Measurements from ENCODE around the gene IYD. TPM values are rescaled to one million over a fixed set of nuclear protein-coding genes. Genes with fewer than 3 reads are reported as not detected.

The IYD gene
- total RNA-seq, 1 experiment from 2014 or later = not detected

- Mint-ChIP-seq H3K9me3 (no peaks in the 10 kb centered on the region), H3K27me3 (ENCODE audit: low read depth) (peaks cover 3% of the 10 kb centered on the region; the same call in 1 of the 2 replicates), H3K36me3 (ENCODE audit: insufficient read depth in 1 of 3, low read depth in 3 of 3) (0 out of 7 replicates have a peak, but pooled peaks cover 0 to 2% (median 0%) of the 10 kb centered on the region in 3 experiments), H3K4me1 (peaks cover 10 to 18% of the 10 kb centered on the region in 2 experiments), H3K27ac (no peak overlapping the region; a peak in 1 of 7 replicates), H3K4me3 (no peak overlapping the region)
- H4K8ac ChIP-seq (replicated peaks; ENCODE audit: insufficient read length, low read depth, low read length) = no peak overlapping the region
- H3K4ac ChIP-seq (ENCODE audit: low read depth, low read length) = no peak overlapping the region
- no peak overlapping the region for H3K14ac ChIP-seq (ENCODE audit: insufficient read depth, low read length)
- peaks cover 3% of the 10 kb centered on the region for H3K23me2 ChIP-seq (ENCODE audit: insufficient read length, low read depth, low read length, poor library complexity, severe bottlenecking)
- H2BK15ac ChIP-seq (ENCODE audit: low read depth, low read length) = no peak overlapping the region
- no peak overlapping the region for H3K18ac ChIP-seq (ENCODE audit: insufficient read length, low read depth, low read length)
- H2BK20ac ChIP-seq (ENCODE audit: low read depth, low read length, poor library complexity, severe bottlenecking) = no peak overlapping the region
- H3K4me1 ChIP-seq (ENCODE audit: insufficient read depth, low read length) = no peaks in the 10 kb centered on the region
- H2BK120ac ChIP-seq (ENCODE audit: low read depth, low read length, poor library complexity, severe bottlenecking) = no peak overlapping the region
- H2BK5ac ChIP-seq (ENCODE audit: insufficient read length, low read length) = no peak overlapping the region
- TF ChIP-seq CTCF (conservative IDR thresholded peaks at IDR 0.05) = no peak
- no peaks in the 10 kb centered on the region for H3K79me1 ChIP-seq (ENCODE audit: insufficient read depth, low read depth, low read length, poor library complexity, severe bottlenecking)
- no peak overlapping the region for H3K23ac ChIP-seq (ENCODE audit: insufficient read length, low read depth, low read length)
- H2AK5ac ChIP-seq (ENCODE audit: insufficient read length, low read length) = no peak overlapping the region
- no peak overlapping the region for H2BK12ac ChIP-seq (ENCODE audit: insufficient read length, low read depth, low read length)
- H3T11ph ChIP-seq (ENCODE audit: low read length) = no peak overlapping the region
- no peaks in the 10 kb centered on the region for H4K20me1 ChIP-seq (ENCODE audit: control insufficient read depth, insufficient read depth, insufficient read length)
- H3K4me2 ChIP-seq (ENCODE audit: insufficient read depth, insufficient read length, low read length) = no peak overlapping the region
- H3K9me3 ChIP-seq (ENCODE audit: control insufficient read depth, low read depth, low read length) = no peaks in the 10 kb centered on the region
- no peak overlapping the region for H2AFZ ChIP-seq (ENCODE audit: low read length)
- no peak overlapping the region for H4K91ac ChIP-seq (ENCODE audit: insufficient read length, low read depth, low read length)
- WGBS (ENCODE audit: extremely low coverage, insufficient read length, low lambda C conversion rate) = no CpG with 5 or more reads among the region's 9 CpGs
- H3K79me2 ChIP-seq (ENCODE audit: insufficient read depth, low read length) = no peaks in the 10 kb centered on the region
- no peak for DNase-seq
- no peak overlapping the region for H3K9ac ChIP-seq (ENCODE audit: extremely low read depth, insufficient read length, low read length)
- H3K56ac ChIP-seq (ENCODE audit: insufficient read length, low read depth, low read length) = no peak overlapping the region
- no peak overlapping the region for H3K27ac ChIP-seq (ENCODE audit: insufficient read length, low read depth, low read length)
- H3K27me3 ChIP-seq (ENCODE audit: insufficient read depth, low read length) = no peaks in the 10 kb centered on the region
- H4K5ac ChIP-seq (ENCODE audit: insufficient read length, low read depth, low read length) = no peak overlapping the region
Observed at GRCh38 chr6:150320442-150320841, 48.4 kb upstream of the IYD start.
